ENCODE measurements around the gene PJA2.
"Not testable (repeated sequence)": the region's sequence is repeated elsewhere in the genome, so short reads cannot be mapped to it uniquely, and the experiment has no call there.

Gene PJA2, protein sequence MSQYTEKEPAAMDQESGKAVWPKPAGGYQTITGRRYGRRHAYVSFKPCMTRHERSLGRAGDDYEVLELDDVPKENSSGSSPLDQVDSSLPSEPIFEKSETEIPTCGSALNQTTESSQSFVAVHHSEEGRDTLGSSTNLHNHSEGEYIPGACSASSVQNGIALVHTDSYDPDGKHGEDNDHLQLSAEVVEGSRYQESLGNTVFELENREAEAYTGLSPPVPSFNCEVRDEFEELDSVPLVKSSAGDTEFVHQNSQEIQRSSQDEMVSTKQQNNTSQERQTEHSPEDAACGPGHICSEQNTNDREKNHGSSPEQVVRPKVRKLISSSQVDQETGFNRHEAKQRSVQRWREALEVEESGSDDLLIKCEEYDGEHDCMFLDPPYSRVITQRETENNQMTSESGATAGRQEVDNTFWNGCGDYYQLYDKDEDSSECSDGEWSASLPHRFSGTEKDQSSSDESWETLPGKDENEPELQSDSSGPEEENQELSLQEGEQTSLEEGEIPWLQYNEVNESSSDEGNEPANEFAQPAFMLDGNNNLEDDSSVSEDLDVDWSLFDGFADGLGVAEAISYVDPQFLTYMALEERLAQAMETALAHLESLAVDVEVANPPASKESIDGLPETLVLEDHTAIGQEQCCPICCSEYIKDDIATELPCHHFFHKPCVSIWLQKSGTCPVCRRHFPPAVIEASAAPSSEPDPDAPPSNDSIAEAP

DNA sequence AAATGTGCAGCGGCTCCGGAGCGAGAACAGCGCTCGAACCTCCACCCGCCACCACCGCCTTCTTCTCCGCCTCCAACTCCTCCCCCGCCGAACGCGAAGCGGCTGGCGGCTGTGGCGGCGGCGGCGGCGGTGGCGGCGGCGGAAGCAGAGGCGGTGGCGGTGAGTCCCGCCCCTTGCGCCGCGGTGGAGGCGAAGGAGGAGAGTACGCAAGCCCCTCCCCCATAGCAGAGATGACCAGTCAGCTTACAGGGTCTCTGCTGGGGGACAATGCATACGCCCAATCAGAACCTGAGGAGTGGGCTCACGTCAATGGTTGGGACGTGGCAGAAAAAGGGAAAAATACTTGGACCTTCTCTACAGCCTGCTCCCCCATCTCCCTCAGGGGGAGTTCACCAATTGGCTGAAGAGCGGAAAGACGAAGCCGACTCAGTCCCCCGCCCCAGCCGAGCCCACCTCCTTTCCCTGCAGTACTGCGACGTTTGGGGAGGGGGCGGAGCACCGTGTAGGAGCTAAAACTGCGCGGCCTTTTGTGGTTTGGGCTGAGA, at the start of gene PJA2:
PJA2 (minus strand) TSS at position 131 of the 545 bp plus-strand sequence. CDS start 26,541 bp downstream, outside the sequence.
- DNase-seq (ENCODE audit: low read depth): peak; percentile 90

DNA sequence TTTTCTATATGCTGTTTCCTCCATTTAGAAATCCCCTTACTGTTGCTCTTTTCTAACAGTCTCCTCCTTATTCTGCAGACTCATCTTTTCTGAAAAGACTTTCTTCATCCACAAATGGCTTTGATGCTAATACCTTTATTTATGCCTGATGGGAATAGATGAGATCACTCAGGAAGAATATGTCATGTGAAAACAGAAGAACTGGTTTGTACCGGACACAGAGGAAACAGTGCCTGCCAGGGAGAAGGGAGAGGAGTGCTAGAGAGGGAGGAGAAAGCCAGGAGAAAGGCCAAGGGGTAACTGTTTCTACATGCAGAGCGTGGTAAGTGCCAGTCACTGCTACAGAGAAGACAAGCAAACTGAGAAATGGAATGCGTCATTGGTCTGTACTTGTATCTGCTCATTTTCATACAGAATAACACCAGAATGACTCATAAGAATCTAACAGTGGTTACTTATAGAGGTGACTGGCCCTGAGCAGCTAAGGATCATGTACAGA, 45.9 kb upstream of the PJA2 start:
- no peak for DNase-seq (ENCODE audit: low read depth)

DNA sequence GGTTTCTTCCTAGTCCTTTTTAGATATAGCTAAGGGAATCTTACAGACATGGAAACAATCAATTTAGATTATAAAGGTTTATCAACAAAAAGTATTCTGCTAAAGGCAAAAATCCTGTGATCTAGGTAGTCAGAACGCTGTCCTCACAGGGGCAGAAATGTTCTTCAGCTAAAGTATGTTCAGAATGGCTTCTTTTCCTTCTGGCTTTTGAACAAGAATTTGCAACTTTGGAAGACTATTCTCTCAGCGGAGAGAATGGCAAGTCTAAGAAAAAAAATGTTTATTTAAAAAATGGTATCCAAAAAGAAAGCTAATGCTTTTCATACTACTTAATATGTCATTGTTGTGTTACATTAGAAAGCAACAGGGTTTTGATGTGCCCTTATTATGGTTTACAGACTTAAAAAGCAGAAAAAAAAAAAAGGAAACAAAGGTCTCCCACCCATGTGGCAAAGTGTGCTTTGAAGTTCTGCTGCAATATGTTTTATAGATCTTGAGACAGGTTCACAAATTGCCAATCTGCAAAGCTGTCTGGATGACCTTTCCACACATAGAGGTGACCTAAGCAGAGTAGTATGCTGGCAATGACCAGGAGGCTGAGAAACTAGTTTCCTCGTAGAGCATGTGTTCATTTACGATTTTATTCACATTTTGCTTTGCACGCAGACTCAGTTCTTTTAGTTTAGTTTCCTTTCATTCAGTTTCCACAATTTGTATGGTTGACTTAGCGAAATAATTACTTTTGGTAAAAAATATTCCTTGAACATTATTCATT, 45.1 kb upstream of the PJA2 start:
- DNase-seq (ENCODE audit: low read depth): no peak

DNA sequence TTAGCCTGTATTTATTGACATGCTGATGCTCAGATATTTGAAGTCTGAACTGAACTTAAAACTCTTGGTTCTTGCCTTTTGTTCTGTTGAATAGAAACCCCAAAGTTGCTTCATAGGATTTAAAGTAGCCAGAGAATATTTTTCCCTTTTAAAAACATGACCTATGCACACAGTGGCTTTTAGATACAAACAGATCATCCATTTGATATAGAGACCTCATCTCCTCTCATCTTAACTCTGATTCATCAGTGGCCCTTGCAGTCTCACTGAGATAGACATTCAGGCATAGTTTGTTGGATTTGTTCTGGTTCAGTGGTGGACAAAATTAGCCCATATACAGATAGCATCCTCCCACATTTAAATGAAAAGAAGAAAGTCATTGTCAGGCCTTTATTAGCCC, 43.5 kb upstream of the PJA2 start:
- no peak for DNase-seq (ENCODE audit: low read depth)

DNA sequence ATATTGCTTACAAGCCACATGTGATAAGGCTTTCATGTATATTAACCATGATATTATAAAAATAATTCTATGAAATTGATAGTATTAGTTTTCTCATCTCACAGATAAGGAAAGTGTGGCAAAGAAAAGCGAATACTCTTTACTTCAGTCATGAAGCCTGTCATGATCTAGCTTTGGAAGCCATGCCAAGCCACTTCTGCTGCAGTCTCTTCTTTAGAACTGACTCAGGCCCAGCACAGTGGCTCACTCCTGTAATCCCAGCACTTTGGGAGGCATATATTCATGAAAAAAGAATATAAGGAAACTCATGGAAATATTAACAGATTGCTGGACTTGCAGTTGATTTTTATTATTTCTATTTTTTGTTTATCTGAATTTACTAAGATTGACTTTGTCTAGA, 42.9 kb upstream of the PJA2 start:
- DNase-seq (ENCODE audit: low read depth): no peak

GRCh38 chr5:109451146-109451545, 41.4 kb upstream of the PJA2 start:
- DNase-seq (ENCODE audit: low read depth): no peak

GRCh38 chr5:109450129-109450877, 40.5 kb upstream of the PJA2 start:
- no peak for DNase-seq (ENCODE audit: low read depth)

GRCh38 chr5:109448838-109449237, 39.1 kb upstream of the PJA2 start:
- DNase-seq (ENCODE audit: low read depth): no peak

DNA sequence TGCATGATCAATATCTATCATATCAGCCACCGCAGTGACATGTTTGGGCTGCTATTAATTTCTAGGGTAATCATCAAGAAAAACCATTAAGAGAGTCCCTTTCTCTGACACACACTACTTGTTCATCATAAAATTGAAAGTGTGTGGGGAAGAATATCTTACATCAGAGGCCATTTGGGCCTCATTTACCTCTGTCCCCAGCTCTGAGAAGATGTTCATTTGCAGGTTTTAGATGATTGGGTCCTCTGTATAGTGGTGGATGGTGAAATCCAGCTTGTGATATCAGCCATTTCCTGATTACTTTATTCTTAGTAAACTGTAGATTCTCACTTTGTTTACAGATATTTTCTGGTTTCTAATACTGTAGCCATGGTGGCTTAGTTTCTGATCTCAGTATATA, 29.8 kb upstream of the PJA2 start:
- DNase-seq (ENCODE audit: low read depth): no peak

GRCh38 chr5:109426075-109426474, 16.3 kb upstream of the PJA2 start:
- DNase-seq (ENCODE audit: low read depth): no peak

- DNase-seq (ENCODE audit: low read depth): not testable (repeated sequence)
These were observed 15.7 kb upstream of the PJA2 start for GRCh38 chr5:109425521-109425920.

DNA sequence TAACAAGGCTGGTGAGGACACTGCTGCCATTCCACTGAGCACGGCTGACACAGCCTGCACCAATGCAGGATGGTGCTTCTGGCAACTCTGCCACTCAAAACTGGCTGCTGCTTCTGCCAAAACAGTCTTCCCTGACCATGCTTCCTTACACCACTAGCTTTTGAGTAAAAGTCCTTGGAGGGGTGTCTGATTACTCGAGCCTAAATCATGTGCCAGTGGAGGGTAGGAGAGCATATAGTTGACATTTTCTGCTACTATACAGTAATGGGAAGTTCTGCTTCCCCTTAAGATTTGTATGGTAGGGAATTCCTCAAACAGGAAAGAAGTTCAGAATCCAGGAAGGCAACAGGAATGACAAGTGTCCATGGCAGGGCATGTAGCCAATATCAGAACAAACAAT, 12.2 kb upstream of the PJA2 start:
- no peak for DNase-seq (ENCODE audit: low read depth)

DNA sequence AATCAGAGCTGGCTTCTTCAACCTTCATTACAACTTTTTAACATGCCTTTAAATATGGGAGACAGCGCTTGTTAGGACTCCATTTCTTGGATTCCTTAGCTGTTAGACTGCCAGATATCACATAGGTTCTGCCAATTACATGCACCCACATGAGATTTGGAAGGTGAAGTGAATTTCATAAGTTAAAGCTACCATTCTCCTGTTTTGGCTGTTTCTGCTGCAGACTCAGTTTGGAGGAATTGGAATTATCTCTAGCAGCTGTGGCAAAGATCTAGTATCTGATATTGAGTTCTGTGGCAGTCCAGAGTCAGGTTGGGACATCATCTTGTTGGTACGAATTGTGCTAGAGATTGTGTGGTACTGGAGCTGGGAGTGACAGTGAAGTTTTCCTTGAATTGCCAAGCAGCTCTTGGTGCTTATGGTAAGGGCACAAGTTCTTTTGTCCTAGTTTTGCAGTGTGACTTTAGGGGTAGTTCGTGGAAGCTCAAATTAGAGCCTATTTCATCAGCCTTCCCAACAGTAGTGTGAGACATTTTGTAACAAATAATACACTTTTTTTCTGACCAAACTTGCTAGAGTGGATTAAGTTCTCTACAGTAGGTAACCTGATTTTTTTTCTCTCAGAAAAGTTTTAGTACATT, 9.1 kb upstream of the PJA2 start:
- no peak for DNase-seq (ENCODE audit: low read depth)

DNA sequence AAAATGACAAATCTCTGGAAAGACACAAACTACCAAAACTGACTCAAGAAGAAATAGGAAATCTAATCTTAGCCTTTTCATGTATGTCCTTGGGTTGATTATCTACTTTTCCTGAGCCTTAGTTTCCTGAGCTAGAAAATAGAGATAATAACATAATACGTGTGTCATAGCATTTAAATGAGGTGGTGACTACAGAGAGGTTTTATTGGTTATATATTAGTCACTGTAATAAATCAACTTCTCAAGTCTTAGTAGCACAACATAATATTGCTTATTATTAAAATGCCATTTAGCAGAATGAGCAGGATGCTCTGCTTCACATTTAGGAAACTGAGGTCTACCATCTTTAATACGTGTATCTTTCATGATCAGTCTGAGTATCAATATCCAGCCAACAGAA, 7.1 kb upstream of the PJA2 start:
- no peak for DNase-seq (ENCODE audit: low read depth)

GRCh38 chr5:109413921-109414461, 4.2 kb upstream of the PJA2 start:
- DNase-seq (ENCODE audit: low read depth): not testable (repeated sequence)

- no peak for DNase-seq (ENCODE audit: low read depth)
These were observed 3.7 kb upstream of the PJA2 start for GRCh38 chr5:109413458-109413857.

- DNase-seq (ENCODE audit: low read depth): no peak
These were observed 3.2 kb upstream of the PJA2 start for GRCh38 chr5:109412981-109413402.

DNA sequence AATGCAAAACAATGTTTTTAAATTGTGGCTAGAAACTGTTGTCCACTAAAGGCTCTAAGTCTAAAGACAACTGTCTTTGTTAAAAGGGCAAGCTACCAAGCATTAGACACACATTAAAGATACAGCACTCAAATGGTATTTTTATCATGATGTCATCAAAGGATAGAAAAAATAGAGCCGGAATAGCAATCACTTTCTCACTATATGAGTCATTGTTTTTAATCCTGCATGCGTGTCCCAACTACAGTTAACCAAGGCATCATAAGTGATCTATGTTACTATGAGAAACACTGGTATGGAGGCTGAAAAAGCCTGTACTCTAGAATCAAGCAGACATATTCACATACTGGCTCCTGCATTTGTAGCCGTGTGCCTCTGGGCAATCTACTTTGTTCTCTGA, 1.9 kb upstream of the PJA2 start:
- no peak for DNase-seq (ENCODE audit: low read depth)

- DNase-seq (ENCODE audit: low read depth): no peak
These were observed 1.4 kb upstream of the PJA2 start for GRCh38 chr5:109411149-109411514.

DNA sequence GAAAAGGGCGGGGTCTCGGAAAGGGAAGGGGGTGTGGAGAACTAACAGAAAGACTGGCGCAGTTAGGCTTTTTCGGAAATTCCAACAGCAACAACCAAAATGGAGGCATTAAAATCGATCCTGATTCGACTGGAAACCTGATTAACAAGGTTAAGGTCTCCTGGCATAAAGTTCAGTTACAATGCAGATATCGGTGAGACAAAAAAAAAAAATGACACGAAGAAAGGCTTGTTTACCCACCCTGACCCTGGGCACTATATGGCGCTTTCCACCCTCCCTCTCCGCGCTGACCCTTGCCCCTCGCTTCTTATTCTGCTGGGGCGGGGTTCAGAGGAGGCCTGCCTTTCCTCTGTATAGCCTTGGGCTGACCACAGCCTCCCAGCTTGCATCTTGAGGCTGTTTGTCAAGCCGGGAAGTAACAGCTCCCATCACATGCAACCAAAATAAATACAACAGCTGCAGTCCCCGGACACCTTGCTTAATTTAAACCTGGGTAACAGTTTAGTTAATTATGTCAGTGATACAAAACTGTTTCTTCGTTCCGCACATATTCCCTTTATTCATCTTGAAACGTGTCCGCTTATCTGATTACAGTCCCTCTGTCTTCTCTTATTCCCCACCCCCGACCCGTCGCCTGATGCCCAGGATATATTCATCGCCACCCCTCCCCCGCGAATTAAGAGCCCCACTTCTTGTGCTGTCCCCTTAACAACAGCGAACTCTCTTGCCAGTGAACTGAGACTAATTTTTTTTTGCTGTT, 795 bp upstream of the PJA2 start:
- peak; percentile 24 for DNase-seq (ENCODE audit: low read depth)
